GM21390 (cell line): ENCODE measurements around the gene DMAC2.
"Not testable (repeated sequence)": the region's sequence is repeated elsewhere in the genome, so short reads cannot be mapped to it uniquely, and the experiment has no call there.

ENCODE experiments used
- ATAC-seq: cut with Tn5 transposase; IDR thresholded peaks from one replicate; pipeline ENCODE4 v1.9.1; 2021; ENCODE audit not compliant: unreplicated experiment

Gene DMAC2

GRCh38 chr19:41402010-41402409 is 37.7 kb downstream of the DMAC2 start:
- no peak for ATAC-seq

DNA sequence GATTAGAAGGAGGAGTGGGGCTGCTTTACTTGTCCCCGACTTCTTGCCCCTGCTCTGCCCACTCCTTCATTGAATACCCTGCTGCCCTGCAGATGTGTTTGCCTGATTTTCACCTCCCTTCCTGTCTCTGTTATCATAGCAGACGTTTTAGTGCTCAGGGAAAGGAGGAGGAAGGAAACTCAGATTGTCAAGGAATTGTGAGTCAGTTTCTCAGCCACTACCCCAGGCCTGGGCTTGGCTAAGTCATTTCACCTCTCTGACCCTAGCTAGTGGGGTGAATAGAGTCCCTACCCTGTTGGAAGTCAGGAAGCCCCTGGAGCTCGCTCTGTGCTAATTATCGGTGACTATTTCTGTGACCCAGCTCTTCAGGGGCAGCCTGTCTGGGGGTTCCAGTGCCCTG is 38.2 kb downstream of the DMAC2 start:
- ATAC-seq: no peak

GRCh38 chr19:41399525-41399924 is 40.2 kb downstream of the DMAC2 start:
- no peak for ATAC-seq

- no peak for ATAC-seq
Observed at GRCh38 chr19:41399091-41399490, 40.6 kb downstream of the DMAC2 start.

DNA sequence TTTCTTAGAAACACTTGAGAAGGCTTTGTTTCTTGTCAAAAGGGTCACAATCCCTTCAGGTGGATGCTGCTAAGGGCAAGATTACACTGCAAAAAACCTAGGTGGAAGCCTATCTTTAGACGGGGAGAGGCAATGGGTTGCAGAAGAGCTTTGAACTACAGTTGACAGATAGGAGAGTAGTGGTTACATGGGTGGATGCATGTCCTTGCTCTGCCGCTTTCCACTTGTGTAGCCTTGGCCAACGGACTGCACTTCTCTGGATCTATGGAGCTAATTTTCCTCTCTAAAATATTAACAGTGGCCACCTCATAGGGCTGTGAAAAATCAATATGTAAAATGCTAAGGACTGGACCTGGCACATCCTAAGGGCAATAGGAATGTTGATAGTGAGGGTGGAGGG is 41.1 kb downstream of the DMAC2 start:
- no peak for ATAC-seq

DNA sequence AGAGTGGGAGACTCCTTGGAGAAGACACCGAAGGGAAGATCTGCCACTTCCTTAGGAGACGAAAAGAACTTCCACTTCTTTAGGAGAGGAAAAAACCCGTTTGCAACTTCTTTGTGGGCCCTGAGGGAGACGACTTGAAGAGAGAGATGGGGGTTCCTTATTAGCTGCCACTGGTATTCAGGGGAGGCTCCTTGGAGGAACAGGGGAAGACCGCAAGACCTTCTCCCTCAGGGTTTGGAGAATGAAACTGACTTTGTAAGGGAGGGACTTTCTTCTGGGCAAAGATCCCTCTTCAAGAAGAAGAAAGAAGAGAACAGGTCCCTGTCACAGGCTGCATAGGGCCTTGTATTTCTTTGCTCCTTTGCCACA is 41.7 kb downstream of the DMAC2 start:
- ATAC-seq: no peak

DNA sequence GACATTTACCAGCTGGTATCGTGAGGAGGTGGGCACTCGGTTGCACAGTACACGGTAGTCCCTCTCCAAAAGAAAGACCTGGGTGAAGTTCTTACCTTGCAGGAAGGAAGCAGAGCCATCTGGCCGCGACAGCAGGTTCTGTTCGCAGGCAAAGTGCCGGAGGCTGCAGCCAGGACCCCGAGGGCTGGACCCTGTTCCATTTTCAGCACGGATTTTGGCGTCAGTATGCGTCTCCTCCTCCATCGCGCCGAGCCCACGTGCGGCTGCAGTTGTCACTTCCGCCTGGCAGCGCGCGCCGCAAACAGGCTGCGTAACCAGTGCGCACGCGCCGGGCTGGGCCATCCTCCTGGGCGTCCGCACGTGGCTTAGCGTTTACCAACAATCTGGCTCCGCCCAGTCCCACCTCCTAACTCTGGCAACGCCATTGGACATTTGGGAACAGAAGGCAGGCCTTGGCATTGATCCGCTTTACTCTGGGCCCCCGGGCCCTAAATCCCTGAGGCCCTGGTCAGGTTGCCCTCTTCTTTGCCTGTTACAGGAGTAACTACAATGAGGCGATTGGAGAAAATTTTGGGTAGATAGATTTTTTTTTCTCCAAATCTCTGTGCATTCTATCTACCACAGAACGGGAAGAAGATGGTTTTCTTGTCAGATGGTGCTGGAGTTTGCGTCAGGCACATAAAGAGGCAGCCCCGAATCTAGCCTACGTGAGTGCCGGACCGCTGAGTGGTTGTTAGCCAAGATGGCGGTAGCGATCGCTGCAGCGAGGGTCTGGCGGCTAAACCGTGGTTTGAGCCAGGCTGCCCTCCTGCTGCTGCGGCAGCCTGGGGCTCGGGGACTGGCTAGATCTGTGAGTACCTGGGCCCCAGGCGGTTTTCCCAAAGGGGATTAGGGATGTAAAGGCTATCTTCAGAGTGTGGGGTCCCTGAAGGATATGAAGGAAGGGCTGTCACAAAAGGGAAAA is 42.3 kb downstream of the DMAC2 start, which contains the start of the genes BCKDHA and EXOSC5:
TSS of gene BCKDHA (plus strand) at position 733 of the 964 bp plus-strand sequence. CDS start at position 743, 10 bp downstream.
TSS of gene EXOSC5 (minus strand) at position 274 of the 964 bp plus-strand sequence. CDS start at position 243, 31 bp downstream.
- ATAC-seq: peak; percentile 85

DNA sequence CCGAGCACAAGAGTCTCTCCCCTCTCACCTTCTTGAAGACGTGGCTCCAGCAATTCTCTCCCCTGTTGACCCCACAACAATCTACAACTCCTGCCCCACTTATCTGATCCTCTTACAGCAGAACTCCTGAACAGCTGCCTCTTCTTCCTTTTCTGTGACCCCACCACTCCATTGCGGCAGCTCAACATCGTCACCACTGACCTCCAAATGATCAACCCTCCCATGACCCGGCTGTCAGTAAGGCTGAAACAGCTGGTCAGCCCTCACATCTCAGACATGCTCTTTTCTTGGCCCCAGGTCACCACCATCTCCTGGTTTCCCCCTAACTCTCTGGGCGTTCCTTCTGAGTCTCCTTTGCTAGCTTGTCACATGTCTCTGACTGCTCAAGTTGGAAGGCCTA is 44.4 kb downstream of the DMAC2 start:
- no peak for ATAC-seq

DNA sequence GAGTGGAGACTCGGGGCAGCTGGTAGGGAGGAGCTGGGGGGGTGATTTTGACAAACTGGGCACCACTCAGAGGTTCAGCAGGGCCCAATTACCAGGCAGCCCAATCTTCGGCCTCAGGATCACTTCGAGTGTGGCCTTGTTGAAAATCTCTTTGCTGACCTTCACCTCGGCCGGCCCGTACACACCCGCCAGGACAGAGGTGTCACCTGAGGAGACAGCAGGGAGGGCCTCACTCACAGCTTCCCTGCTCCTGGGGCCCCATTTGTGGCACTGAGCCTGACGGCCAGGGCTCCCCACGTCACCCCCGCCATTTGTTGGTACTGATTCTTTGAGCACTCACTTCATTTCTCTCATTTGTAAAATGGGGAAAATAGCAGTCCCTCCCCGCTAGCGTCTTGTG is 46.9 kb downstream of the DMAC2 start:
- ATAC-seq: no peak

DNA sequence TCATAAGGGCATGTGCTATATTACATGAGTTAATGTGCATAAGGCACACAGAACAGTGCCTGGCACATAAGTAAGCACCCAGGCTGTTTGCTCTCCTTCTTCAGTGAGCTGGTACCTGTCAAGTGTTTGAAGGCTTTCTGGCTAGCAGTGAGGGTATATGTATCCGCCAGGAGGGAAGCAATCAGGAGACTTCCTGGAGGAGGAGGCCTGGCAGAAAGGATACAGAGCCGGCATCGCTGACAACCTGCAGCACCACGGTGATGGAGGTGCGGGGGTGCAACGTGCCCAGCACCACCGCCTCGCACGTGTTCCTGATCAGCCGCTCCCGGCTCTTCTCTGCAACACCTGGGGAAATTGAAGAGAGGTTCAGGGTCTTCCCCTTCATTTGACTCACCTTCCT is 48.1 kb downstream of the DMAC2 start:
- no peak for ATAC-seq

GRCh38 chr19:41386442-41386841 is 53.3 kb downstream of the DMAC2 start:
- ATAC-seq: no peak

DNA sequence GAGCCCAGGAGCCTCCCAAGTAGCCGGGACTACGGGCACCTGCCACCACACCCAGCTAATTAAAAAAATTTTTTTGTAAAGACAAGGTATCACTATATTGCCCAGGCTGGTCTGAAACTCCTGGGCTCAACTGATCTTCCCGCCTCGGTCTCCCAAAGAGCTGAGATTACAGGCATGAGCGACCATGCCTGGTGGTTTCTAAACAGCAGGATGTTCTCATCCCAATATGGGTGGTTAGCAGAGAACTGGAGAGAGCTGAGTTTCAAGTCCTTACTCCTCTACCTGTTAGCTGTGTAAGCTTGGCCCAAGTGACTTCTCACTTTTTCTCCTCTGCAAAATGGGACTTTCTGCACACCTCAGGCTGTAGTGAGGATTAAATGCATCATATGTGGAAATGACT is 55.4 kb downstream of the DMAC2 start:
- no peak for ATAC-seq

DNA sequence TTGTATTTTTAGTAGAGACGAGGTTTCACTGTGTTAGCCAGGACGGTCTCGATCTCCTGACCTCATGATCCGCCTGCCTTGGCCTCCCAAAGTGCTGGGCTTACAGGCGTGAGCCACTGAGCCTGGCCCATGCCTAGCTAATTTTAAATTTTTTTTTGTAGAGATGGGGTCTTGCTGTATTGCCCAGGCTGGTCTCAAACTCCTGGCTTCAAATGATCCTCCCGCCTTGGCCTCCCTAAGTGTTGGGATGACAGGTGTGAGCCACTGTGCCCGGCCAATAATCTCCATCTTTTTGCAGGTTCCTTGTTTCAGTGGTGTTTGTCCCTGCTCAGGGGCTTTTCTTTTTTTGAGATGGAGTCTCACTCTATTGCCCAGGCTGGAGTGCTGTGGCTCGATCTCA is 58.2 kb downstream of the DMAC2 start:
- not testable (repeated sequence) for ATAC-seq
